ENCODE results near the gene SMARCA2.

GRCh38 chr9:2174911-2175310 lies 159.8 kb downstream of the SMARCA2 start:
- TF ChIP-seq TAF1 (IDR thresholded peaks at IDR 0.05; ENCODE audit: borderline replicate concordance, insufficient read depth, low read length) (no peak), POLR2AphosphoS5 (IDR thresholded peaks at IDR 0.05; ENCODE audit: low read depth, low read length) (no peak), REST (IDR thresholded peaks at IDR 0.05; ENCODE audit: insufficient read depth in 1 of 2, low read depth in 2 of 2, low read length in 2 of 2) (no peak), SIN3A (IDR thresholded peaks at IDR 0.05; ENCODE audit: borderline replicate concordance, insufficient read depth, low read length) (no peak)
